Epidermal melanocyte (primary cell): ENCODE measurements around the gene HTR2B.
"Not testable (repeated sequence)": the region's sequence is repeated elsewhere in the genome, so short reads cannot be mapped to it uniquely, and the experiment has no call there.

Source experiments
- DNase-seq: peaks from one replicate; pipeline ENCODE4 v3.0.0; 2011; ENCODE audit warnings: low spot score; ENCODE audit not compliant: insufficient read length

HTR2B gene

DNA sequence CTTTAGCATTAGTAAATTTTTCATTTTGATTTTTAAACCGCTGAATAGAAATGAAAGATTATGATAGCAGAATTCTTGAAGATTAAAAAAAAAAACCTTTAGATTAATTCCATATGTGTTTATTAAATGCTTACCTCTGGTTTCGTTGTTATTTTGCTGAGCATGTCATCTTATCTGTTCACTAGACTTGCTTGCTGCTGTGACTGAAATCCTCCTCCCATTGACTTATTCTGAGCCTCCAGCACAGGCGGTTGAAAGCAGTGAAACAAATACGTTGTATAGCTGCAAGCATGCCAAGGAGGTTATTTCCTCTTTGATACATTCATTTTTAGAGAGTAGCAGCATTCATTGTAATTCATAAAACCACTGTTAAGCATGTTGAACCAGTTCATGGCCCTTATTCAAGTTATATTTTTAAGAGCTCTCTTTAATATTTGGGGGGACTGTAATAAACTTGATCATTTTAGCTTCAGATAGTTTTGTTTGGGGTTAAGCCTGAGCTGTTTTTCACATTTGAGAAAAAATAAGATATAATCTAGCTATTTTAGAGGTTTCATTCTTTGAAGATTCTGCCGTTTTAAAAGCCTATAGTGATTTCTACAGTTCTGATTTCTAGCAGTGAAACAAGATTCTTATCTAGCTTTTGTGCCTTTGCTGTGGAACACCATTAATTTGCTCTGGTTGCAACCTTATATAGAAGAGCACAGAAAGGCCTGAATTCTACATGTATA lies at the start of gene HTR2B:
Gene HTR2B (minus strand): TSS at position 205 of the 731 bp plus-strand sequence. CDS start 1,278 bp downstream, outside the sequence.
- no peak for DNase-seq

DNA sequence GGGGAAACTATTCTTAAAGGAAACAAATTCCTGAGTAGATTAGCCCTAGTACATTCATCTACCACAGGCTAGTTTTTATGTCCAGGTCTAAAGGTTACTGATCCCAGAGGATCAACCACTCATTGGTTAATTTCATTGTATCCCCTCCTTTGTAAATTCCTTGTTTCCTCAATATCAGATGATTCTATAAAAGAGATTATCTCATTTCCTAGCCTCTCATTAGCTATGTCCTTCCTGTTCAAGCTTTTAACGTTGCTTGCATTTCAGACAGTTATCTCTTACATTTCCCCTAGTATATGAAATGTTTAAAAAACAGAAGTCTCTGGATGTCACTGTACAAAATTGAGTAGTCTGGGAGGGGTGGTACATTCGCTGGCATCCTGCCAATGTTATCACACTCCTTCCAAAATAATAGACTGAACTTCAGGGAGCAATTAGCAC lies 49.4 kb upstream of the HTR2B start:
- DNase-seq = no peak

DNA sequence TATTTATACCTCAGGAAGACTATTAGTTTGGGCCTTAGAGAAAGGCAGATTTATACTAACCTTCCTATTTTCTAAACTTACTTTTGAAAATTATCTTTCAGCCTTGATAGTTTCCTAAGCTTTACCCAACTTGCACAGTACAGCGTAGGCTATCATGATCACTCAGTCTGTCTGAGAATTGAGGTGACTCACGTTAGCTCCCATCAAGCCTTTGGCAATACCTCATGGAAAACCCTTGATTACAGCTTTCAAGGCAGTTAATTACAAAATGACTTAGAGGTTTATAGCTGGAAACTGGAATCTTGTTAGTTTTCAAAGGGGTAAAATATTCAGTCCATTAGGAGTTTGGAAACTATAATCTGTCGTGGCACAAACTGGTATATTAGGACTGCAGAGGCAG lies 47.2 kb upstream of the HTR2B start:
- no peak for DNase-seq

DNA sequence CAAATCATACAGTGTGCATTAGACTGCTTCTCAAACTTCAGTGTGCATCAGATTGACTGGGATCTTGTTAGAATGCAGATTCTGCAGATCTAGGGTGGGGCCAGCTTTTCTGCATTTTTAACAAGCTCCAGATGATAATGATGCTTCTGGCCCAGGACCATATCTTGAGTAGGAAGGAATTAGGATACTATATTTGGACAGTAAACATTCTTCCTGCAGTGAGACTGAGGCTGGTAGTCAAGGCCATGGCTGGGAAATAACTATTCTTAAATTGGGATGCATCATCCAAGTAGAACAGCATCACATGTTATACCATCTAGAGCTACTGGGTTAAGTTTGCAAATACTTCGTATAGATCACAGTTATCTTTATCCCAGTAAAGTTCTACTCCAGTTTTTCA lies 45.2 kb upstream of the HTR2B start:
- no peak for DNase-seq

DNA sequence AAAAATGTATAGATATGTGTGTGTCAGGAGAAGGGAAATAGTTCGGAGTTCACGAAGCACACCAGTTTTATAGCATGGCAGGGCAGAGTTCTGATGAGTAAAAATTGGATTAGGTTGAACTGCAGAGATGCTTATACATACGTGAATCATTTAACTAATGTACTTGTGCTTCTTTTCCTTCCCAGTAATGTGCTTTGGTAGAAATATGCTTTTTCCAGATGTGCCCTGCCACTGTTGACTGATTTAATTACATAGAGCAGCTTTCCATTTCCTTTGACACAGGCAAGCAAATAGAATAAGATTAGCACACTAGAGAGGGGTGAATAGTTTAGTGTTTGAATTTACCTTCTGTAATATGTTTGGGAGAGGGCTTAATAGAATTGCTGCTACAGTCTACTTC lies 44.6 kb upstream of the HTR2B start:
- DNase-seq = no peak

DNA sequence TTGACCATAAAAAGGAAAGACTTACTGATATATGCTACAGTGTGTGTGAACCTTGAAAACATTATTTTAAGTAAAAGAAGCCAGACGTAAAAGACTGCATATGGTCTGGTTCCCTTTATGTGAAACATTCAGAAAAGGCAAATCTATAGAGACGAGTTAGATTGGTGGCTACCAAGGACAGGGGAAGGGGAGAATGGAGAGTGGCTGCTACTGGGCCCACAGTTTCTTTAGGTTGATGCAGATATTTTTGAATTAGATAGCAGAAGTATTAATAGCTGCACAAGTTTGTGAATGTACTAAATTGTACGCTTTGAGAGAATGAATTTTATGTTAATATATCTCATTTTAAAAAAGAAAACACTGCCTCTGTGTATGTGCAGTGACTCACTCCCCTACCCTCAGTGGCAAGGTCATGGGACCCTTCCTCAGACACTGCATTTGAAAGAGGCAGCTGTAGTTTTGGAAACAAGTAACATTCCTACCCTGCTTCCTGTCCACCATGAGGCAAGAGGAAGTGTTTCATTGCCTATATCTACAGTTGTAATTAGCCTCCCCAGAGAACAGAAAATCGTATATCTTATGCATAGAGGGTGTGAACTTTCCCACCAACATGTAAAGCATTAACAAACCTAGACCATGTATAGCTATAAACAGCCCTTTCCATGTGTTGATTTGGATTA lies 43.8 kb upstream of the HTR2B start:
- no peak for DNase-seq

DNA sequence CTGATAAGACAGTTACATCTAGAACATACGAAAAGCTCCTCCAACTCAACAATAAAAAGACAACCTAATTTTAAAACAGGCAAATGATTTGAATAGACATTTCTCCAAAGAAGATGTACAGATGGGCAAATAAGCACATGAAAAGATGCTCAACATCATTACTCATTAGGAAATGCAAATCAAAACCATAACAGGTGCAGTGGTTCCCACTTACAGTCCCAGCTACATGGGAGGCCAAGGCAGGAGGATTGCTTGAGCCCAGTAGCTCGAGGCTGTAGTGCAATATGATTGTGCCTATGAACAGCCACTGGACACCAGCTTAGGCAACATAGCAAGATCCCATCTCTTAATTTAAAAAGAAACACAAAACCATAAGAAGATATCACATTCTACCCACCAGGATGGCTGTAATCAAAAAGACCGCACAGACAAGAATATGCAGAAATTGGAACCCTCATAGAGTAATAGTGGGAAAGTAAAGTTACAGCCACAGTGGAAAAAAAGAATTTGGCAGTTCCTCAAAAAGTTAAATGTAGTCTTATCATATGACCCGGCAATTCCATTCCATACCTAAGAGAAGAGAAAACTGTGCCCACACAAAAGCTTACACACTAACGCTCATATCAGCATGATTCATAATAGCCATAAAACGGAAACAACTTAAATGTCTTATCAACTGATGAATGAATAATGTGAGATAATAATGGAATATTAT lies 43.1 kb upstream of the HTR2B start:
- DNase-seq = no peak

DNA sequence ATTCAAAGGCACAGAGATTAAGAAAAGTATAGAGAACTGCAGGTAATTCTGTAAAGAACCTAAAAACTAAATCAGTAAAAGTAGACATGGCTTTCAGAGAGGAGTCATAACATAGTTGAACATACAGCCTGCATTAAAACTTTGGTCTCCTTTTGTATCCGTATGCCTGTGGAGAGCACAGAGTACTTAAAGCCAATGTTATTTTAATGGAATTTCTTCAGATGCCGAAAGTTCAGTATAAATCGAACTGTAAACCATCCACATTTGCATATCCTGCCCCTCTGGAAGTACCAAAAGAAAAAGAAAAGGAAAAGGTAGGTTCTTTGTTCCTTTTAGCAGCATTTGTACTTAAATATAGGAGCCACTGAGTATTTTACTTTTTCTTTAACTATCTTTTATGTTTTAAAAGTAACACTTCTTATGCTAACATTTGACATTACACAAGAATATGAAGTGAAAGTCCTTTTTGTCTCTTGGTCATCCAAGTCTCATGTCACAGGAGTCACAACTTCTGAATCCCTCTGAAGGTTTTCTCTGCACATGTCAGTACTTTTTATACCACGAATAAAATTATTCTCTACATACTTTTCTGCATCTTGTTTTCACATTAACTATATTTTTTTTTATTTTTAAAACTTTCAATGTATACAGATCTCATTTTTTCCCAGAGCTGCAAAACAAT lies 38.7 kb upstream of the HTR2B start:
- DNase-seq = no peak

DNA sequence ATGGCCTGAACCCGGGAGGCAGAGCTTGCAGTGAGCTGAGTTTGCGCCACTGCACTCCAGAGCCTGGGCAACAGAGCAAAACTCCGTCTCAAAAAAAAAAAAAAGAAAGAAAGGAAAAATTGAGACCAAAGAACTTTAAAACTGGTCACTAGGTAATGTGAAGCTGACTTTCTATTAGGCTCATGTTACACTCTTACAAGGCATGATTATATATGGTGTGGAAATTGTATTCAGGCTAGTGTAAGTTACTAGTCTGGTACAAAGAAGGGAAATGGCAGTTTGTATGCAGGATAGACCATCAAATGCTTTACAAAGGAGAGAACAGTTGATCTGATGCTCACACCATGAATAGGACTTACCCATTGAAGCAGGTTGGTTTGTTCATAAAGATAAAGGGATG lies 38.2 kb upstream of the HTR2B start:
- DNase-seq = no peak

DNA sequence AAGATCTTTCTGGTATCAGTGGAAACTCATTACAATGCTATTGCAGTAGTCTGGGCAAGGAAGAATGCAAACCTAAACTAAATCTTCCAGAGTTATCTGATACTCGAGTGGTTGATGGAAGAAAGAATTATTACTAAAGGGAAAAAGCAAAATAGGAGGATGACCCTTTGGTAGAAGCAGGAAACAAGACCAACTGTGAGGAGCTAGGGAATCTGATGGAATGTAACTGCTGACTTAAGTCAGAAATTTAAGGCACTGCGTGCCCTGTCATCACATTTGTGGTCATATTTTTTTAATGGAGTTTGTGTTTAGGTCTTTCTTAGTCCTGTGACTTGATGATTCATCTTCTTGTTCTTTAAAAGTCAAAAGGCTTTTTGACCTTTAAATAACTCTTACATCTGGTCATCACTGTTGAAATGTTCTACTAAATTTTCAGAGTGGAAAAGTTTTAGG lies 37.1 kb upstream of the HTR2B start:
- DNase-seq = no peak

DNA sequence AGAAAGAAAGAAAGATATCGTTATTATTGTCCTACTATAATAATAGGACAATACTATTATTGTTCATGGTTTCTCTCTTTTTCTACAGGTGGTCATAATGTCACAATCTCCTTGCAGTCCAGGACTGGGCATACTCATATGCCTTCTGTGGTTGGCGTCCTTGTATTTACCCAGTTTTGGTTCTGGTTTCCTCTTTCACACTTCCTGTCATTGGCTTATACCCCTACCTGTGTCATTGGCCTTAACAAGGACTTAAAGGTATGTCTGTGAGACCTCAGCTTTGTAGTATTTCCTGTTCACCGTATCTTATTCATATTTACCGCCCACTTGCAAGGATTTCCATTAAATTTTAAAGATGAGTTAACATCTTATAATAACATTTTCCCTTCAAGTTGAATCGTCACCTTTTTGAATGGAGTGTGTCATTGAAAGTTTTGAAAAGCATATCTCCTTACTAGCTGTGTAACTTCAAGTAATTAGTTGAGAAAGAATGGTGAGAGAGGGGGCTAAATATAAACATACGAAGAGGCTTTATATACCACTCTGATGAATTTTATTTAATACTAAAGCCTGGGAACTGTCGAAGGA lies 36.5 kb upstream of the HTR2B start:
- no peak for DNase-seq

DNA sequence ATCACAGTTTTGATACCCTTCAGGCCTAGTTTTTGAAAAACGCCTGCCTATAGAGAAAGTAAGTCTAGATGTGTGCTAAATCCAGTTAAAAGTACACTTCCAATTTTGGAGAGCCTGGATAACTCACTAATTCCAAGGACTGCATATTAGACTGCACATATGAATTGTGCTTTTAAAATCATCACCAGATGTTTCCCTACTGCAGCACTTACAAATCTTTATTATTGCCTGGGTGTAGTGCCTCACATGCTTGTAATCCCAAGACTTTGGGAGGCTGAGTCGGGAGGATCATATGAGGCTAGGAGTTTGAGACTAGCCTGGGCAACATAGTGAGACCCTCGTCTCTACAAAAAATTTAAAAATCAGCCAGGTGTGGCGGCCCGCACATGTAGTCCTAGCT lies 35.9 kb upstream of the HTR2B start:
- DNase-seq = no peak

DNA sequence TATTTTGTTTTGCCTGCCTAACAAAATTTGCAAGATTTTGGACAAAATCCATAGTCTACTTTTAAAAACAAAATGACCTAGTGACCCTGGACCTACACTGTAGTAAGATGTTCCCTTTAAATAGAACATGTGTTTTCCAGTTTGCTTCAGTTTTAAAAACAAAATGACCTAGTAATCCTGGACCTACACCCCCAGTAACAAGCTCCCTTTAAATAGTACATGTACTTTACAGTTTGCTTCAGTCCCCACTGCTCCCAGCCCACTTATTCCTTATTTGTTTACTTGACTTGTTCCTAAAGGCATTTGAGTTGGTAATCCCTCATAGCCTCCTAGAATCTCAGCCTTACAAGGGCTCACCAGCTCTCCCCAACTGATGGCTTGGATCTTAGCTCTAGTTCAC lies 34.5 kb upstream of the HTR2B start:
- DNase-seq = no peak

DNA sequence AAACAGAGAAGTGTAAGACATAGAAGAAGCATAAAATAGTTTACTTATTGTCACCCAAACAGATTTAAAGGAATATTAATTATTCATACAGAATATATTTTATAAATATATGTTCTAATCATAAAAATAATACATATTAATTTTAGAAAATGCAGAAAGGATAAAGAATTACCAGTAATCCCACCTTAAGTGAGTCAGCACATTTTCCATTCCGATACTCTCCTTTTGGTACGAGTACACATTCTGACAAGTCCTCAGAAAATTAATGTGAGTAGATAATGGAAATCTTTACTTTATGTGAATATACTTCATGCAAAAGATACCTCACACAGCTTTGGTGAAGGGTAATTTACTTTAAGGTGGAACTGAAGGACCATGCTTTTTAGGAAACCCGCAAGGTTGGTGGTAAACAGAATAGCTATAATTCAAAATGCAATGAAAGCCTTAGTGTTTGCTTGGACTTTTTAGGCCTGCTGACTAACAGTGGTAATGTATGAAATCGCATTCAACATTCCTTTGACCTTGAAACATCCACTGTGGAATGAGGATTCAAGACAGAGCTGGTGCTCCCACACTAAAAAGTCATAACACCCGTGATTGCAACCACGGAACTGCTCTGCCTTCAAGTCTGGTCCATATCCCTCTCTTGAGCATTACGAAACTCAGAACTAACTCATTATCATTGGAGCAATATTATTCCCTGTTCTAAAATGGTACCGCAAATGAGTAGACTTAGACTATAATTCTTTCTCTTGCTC lies 28.1 kb upstream of the HTR2B start:
- DNase-seq = no peak

DNA sequence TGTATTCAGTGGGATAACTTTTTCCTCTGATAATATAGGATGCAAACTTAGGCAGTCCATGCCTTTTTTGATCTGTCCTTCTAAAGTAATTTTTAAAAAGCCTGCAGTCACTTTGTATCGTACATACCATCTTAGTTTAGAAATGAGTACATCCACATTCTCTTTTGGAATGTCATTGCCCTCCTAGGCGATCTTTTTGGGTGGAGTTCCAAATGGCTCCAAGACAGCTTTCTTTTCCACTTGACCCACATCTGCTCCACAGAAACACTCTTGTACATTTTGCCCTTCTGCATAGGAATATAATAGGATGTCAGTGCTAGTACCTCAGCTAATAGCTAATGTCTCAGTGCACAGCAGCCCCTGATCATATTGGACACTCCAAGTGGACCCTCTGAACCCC lies 21.8 kb upstream of the HTR2B start:
- no peak for DNase-seq

DNA sequence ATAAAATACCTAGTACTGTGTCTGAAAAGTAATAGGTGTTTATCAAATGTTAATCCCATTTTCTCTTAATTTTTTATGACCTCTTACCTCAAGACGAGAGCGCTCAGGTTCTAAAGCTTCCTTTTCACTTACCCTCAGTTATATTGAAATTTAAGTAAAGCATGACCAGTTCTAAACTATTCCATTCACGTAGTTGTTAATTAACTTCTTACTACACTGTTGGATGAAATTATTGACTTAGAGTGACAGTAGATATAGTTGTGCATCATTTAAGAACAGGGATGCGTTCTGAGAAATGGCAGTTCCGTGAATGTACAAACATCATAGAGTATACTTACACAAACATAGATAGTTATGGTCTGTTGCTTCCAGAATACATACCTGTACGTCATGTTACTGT lies 20.1 kb upstream of the HTR2B start:
- DNase-seq = no peak

DNA sequence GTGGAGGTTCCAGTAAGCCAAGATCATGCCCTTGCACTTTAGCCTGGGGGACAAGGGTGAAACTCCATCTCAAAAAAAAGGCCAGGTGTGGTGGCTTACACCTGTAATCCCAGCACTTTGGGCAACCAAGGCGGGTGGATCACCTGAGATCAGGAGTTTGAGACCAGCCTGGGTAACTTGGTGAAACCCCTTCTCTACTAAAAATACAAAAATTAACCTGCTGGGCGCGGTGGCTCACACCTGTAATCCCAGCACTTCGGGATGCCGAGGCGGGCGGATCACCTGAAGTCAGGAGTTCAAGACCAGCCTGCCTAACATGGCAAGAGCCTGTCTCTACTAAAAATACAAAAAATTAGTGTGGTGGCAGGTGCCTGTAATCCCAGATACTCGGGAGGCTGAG lies 16.0 kb upstream of the HTR2B start:
- DNase-seq = not testable (repeated sequence)

DNA sequence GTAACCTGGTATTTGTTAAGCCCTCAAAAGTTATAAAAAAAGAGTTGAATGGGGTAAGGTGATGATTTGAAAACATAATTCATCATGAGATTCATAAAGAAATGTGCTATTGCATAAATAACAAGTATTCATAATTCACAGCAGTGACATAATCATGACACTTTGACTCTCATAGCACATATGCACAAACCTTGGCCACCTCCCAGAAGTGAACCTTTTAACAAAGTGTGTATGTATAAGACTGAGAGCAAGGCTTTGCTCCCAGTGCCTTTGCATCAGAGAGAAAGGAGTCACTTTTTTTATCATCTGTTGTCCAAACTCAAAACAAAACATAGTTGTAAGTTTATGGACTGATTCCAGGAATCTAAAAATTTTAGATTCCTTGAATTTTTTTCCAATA lies 15.0 kb upstream of the HTR2B start:
- DNase-seq = no peak

DNA sequence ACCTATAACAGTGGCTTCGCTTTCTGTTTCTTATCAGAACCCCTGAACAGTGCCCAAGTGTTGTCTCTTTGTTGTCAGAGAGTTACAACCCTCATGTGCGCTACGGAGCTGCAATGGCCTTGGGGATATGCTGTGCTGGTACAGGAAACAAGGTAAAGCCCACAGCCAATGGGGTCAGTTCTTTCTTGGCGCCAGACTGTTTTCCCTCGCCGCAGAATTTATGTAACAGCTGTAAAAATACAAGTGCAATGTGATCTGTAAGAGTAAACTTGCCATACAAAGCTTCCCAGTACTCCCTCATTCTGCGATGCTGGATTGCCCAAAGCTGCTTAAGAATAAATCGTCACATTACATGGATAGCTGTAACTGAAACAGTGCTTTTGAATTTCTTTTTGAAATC lies 13.9 kb upstream of the HTR2B start:
- no peak for DNase-seq

DNA sequence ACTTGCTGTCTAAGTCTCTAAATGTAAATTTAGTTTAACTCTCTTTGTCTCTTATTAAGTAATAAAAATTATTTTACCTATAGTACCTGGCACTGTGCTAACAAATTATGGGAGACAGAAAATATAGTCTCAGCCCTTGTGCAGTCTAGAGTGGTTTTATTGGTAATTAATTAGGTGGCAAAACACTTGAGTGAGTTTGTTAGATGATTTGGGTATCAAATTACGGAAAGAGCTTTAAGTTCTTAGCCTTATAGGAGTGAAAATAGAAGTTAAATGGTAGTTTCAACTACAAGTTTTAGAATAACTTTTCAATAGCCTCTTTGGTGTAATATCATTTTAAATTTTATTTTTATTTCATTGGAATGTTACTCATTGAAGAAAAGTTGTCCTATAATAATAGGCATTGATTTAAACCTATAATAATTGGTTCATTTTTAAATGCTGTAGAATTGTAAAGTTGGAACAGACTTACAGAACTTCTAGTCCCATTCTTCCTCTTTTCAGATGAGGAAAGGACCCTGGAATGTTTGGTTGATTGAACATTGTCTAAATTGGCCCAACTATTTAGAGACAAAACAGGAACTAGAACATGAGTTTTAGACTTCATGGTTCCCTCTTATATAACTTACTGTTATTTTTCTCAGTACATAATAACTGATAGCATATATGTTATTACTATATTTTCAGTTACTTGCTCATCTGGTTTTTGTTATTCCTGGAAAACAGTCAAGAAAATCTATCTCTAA lies 10.2 kb upstream of the HTR2B start:
- DNase-seq = no peak
